D721Med (cell line): ENCODE results near the gene ADGRB3.

Experiments
- DNase-seq: peaks from one replicate; pipeline ENCODE4 v3.0.0; 2011; ENCODE audit warnings: low spot score; ENCODE audit not compliant: insufficient read length
- FAIRE-seq: peaks from 2 replicates; lab custom pipeline; 2011; peaks lifted over from hg19 to GRCh38; lab: Jason Lieb, UNC
- CTCF ChIP-seq: IDR thresholded peaks from 2 replicates; pipeline ENCODE4 v1.5.1; 2012; ENCODE audit warnings: mild to moderate bottlenecking, control low read depth; ENCODE audit not compliant: insufficient read depth; ENCODE audit errors: missing control alignments

The ADGRB3 gene

GRCh38 chr6:69263297-69263696, 628.2 kb downstream of the ADGRB3 start:
- FAIRE-seq (no peak), DNase-seq (no peak)
- no peak for TF ChIP-seq CTCF

GRCh38 chr6:69265090-69265489, 630.0 kb downstream of the ADGRB3 start:
- no peak for TF ChIP-seq CTCF
- no peak for DNase-seq
- no peak for FAIRE-seq

- TF ChIP-seq CTCF, result no peak
- FAIRE-seq (no peak), DNase-seq (no peak)
Observed at GRCh38 chr6:69265706-69266105, 630.6 kb downstream of the ADGRB3 start.

GRCh38 chr6:69276204-69276603, 641.1 kb downstream of the ADGRB3 start:
- FAIRE-seq (no peak), DNase-seq (no peak)
- TF ChIP-seq CTCF, result no peak

- no peak for TF ChIP-seq CTCF
- FAIRE-seq (no peak), DNase-seq (no peak)
Observed at GRCh38 chr6:69279805-69280204, 644.7 kb downstream of the ADGRB3 start.

- DNase-seq, result no peak
Observed at GRCh38 chr6:69280858-69281257, 645.8 kb downstream of the ADGRB3 start.

GRCh38 chr6:69284176-69284730, 649.2 kb downstream of the ADGRB3 start:
- TF ChIP-seq CTCF, result no peak
- no peak for DNase-seq
- FAIRE-seq, result no peak

More at GRCh38 chr6:69280858-69281257, 645.8 kb downstream of the ADGRB3 start:
- no peak for FAIRE-seq
- no peak for TF ChIP-seq CTCF
